NCI-H1694 treated with DMSO at 0.1 percent for 48 hours (cell line): ENCODE results near the gene CALHM1.
"Not testable (repeated sequence)": the region's sequence is repeated elsewhere in the genome, so short reads cannot be mapped to it uniquely, and the experiment has no call there.

Source experiments
- DNase-seq: peaks from one replicate; lab custom pipeline; 2025; lab: John Stamatoyannopoulos, UW

Gene CALHM1

DNA sequence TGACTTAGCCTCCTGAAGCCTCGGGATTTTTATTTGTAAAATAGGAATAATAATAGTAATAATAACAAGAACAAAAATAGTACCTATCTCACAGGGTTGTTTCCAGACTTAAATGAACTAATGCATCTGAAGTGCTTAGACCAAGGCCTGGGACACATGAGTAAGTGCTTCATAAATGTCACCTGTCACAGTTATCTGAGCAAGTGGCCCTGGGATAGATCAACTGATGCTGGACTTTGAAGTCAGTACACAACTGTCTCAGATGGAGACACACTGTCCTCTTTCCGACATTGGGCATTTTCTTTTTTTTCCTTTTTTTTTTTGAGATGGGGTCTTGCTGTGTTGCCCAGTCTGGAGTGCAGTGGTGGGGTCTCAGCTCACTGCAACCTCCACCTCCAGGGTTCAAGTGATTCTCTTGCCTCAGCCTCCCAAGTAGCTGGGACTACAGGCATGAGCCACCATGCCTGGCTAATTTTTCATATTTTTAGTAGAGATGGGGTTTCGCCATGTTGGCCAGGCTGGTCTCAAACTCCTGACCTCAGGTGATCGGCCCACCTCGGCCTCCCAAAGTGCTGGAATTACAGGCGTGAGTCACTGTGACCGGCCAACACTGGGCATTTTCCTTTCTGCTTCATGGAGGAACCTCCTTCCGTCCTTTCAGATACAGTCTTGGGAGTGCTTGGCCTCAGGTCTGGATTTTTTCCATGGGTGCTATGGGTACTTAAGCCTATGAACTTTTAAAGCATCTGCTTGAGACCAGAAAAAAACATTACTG is 28.1 kb upstream of the CALHM1 start:
- not testable (repeated sequence) for DNase-seq

DNA sequence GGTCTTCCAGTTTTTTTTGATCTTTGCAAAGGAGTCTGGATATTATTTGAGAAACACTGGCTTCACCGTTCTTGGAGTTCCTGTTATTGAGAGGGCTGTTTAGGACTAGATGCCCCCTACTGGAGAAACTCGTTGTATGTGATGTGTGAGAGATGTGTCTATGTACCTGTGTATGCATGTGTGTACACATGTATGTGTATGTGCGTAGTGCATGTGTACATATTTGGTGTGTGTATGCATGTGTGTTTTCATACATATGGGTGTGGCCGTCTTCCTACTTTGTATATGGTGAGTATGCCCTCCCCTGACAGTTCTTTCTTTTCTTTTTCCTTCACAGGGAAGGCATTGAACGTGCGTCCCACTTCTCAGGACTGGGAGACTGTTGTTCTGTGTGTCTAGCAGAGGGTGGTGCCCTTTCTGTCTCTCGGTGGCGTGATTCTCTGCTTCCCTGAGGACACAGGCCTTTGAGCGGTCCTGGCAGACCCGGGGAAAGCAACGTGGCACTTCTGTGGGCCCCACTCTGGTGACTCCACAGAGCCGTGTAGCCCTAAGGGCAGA is 23.4 kb upstream of the CALHM1 start:
- peak; percentile 73 for DNase-seq

DNA sequence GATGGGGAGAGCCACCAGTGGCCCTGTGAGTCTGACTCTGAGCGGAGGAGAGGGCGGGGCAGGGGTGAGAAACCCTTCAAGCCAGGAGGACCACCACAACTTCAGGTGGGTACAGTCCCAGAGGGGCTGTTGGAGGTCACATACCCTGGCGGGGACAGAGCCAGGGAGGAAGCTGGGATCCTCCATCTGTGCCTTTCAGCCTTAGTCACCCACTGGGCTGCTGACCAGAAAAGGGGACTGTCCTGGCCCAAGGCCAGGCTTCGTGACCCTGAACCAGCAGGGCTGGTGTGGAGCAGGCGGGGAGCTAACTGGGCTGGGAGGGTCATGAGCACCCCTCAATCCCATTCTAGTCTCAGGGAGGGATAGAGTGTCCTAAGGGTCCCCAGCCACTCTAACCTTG is 21.8 kb upstream of the CALHM1 start:
- DNase-seq: no peak

DNA sequence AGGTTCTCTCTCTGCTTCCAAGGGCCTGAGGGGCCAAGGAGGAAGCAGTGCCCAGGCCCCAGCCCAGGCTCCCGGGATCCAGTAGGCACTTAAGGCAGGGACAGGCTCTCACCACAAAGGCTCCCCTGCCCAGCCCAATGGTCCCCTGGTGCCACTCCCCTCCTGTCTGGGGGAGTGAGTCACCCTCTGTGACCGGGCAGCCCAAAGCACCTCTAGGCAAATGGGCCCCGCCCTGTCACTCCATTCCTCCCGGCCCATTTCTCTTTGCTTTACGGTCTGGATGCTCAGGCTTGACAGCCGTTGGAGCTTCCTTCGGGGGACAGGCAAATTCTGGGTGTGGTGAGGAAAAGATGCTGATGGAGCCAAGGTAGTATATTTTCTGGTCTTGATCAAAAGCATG is 20.4 kb upstream of the CALHM1 start, which contains the start of gene CALHM3:
TSS of gene CALHM3 (minus strand) at position 106 of the 400 bp plus-strand sequence. CDS start 208 bp downstream, outside the sequence.
- DNase-seq: no peak

DNA sequence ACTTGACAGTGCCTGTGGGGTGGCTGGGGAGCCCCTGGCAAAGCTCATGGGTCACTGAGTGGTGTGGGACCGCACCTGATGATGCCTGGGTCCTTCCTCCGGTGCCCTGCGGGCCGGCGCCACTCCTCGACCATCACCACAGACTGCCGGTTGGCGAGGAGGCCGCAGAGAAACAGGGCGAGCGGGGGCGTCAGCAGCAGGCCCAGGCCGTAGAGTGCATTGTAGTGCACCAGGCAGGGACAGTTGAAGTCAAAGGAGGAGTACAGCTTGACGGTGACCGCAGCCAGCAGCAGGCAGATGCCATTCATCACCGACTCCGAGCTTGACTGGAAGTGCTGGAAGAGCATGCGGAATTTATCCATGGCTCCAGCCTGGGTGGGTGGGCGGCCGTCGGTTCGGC is 20.0 kb upstream of the CALHM1 start:
- no peak for DNase-seq

DNA sequence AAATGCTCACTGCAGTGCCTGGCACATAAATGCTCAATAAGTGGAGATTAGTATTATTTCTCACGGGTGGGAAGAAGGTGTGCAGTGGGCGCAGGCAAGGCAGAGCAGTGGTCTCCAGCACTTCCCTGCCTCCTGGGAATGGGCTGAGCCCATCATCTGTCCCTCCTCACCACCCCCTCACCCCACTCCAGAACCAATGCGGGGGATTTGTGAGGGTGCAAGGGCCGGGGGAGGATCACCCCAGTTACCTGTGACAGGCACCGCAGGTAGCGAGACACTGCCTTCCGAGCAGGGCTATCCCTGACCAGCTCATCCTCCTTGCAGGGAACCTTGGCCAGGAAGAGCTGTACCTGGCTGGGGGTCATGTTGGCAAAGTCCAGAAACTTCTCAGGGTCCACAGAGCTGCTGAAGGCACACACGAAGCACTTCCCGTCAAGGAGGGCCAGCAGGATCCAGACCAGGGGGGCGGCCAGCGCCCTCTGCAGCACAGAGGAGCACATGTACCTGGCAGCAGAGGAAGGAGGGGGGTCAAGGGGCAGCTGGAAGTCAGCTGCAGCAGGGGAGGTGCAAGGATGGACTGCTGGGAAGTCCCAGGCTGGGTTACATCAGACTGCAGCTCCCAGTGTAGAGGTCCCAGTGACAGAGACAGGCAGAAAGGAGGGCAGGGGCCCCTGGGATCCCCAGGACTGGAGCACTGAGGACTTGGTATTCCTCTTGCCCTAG is 17.5 kb upstream of the CALHM1 start:
- DNase-seq: no peak

DNA sequence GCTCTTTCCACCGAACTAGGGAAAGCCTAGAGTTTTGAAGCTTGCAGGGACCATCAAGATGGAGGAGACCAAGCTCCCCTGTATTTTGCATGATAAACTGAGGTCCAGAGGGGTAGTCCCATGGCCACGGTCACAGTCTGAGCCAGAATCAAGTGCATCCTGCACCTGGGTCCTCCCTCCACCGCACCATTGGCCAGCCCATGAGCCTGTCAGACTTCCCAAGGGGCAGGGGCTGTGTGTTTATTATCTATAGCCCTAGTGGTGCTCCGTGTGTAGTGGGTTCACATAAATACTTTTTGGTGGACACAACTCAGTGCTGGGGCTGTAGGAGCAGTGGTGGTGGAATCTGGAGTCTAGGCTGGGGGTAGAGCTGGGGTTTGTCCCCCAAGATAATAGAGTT is 16.7 kb upstream of the CALHM1 start:
- DNase-seq: no peak

DNA sequence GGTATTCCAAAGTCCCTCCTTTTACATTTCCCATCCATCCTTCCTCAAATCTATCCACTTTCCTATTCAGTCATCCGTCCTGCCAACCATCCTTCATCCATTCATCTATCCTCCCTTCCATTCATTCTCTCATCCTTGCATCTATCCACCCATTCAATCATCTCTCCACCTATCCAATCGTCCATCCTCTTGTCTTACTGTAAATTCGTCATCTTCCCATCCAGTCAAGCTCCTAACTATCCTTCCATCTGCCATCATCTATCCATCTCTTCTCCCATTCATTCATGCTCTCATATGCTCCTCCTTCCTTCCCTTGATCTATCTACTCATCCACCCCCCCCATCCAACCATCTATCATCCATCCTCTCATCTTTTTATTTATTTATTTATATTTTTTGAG is 15.4 kb upstream of the CALHM1 start:
- DNase-seq: no peak

DNA sequence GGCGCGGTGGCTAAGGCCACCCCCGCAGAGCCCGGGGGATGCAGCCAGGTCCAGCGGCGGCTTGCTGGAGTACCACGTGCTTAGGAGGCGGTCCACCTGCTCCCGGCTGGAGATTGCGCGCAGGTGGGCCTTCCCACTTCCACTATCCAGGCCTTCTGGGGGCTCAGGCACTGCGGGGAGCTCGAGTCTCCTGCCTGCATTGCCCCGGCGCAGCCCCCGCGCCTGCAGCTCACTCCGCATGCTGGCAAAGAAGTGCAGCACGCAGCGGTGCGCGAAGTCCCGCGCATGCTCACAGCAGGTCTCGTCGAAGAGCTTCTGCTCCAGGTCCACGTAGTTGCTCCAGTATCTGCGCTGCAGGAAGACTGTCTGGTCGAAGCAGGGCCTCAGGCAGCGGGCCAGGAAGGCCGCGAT is 14.6 kb upstream of the CALHM1 start:
- no peak for DNase-seq

DNA sequence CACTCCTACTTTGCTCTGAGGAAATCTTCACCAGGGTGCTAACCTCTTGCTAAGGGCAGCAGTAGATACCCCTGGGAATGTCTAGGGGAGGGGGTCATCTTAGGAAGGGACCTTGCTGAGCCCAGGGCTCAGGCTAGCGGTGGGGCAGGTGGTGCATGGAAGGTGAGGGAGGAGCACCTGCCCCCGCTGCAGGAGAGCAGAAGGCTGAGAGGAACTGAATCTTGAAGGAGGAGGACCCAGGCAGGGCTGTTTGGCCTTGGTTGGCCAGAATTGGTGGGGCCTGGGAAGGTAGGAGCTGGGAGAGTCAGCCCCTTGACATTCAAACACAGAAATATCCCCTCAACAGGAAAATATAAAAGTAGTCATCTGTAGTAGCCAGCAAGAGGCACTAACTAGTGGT is 13.3 kb upstream of the CALHM1 start:
- no peak for DNase-seq

DNA sequence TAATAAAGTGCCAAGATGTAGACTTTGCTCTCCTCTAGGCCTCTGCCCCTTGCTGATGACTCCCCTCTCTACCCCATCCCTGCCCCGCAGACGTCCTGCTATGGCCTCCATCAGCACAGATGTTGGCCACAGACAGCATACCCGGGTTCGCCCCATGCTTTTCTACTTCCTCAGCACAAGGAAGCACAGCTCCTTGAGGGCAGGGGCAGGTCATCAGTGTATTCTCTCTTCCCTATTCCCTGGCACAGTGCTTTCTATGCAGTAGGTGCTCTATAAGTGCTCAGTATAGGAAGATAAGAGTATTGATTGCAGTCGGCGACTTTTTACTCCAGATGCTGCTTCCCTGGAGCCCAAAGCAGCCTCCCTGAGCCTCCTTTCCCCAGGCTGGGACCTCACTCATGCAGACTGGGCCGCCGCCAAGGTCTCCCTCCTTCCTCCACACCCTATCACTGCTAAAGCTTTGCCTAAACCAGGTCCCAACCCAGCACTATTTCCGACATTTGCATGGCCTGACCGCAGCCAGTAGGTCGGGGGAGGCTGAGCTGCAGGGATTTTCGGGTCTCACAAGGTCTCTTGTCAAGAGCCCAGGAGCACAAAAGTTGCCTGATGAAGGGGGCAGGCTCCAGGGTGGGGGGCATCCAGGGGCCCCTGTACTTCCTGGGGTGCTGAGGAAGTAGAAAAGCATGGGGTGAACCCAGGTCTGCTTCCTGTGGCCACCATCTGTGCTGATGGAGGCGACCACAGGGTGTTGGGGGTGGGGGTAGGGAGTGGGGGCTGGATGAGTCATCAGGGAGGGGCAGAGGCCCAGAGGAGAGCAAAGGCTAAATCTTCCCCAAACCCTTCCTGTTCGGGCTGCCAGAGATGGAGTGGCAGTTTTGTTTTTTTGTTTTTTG is 12.3 kb upstream of the CALHM1 start:
- no peak for DNase-seq

DNA sequence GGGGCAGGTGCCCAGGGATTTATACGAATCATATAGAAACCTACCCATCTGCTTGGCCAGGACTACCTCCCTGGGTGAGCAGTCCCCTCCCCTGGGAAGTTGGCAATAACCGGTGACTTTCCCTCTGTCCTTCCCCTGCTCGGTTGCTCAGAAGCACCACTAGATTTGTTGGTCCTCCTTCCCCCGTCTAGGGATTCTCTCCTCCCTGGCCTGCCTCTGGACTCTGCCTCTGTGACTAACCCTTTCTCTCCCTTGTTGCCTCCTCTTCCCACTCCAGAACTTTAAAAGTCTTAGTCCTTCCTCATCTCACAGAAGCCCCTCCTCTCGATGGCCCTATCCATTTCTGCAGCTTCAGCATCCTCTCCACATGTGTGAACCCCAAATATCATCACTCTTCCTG is 10.5 kb upstream of the CALHM1 start:
- no peak for DNase-seq

DNA sequence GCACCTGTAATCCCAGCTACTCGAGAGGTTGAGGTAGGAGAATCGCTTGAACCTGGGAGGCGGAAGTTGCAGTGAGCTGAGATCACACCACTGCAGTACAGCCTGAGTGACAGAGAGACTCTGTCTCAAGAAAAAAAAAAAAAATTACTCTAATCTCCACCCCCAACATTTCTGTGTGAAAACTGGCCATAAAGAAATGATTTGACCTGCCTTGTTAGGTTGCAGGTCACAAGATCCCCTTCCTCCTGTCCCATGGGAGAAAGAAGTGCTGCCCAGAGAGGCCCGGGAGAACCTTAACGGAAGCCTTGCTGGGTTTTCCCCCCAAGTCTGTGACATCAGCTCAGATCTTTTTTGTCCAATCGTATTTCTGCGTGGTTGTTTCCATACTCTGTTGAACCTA is 8.7 kb upstream of the CALHM1 start:
- no peak for DNase-seq

DNA sequence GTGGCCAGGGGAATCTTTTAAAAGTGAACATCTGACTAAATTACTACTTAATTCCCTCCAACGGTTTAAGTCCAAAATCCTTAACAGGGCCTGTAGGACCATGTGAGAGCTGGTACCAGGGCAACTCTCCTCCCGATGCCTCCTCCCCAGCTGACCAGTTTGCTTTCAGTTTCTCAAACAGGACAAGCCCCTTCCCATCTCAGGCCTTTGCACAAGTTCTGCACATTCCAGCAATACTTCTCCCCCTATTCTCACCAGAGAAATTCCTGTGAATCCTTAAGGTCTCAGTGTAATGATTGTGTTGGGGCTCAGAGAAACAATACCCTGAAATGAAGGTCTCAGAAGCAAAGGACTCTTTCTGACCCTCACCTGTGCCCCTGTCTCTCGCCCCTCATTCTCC is 8.0 kb upstream of the CALHM1 start:
- no peak for DNase-seq

DNA sequence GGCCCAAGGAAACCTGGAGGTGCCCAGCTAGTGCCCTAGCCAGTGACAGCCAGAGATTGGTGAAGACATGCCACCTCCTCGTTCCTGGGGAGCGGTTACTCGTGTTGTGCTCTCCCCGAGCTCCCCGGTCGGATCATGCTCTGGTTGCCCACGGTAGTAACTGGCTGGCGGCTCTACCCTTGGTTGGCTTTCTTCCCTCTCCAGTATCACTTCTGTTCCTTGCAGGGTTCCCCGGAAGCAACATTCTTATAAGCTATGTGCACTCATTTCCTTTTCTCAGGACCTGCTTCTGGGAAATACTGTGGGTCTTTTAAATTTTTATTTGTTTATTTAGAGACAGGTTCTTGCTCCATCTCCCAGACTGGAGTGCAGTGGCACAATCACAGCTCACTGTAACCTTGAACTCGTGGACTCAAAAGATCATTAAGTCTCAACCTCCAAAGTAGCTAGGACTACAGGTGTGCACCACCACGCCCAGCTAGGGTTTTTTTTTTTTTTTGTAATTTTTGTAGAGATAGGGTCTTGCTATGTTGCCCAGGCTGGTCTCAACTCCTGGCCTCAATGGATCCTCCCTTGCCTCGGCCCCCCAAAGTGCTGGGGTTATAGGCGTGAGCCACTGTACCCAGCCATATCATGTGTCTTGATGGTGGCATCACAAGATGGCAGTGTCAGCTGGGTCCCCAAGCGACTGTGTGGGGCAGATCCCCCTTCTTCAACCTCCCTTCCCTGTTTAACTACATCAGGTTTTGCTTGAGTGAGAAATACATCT is 6.9 kb upstream of the CALHM1 start:
- DNase-seq: no peak

DNA sequence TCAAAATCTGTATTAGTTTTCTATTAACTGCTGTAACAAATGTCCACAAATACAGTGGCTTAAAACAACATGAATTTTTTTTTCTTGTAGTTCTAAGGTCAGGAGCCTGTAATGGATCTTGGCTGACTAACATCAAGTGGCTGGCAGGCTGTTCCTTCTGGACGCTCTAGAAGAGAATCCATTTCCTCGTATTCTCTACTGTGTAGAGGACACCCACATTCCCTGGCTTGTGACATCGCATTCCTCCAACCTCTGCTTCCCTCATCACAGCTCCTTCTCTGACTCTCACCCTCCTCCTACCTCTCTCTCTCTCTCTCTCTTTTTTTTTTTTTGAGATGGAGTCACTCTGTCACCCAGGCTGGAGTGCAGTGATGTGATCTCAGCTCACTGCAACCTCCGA is 4.8 kb upstream of the CALHM1 start:
- no peak for DNase-seq

DNA sequence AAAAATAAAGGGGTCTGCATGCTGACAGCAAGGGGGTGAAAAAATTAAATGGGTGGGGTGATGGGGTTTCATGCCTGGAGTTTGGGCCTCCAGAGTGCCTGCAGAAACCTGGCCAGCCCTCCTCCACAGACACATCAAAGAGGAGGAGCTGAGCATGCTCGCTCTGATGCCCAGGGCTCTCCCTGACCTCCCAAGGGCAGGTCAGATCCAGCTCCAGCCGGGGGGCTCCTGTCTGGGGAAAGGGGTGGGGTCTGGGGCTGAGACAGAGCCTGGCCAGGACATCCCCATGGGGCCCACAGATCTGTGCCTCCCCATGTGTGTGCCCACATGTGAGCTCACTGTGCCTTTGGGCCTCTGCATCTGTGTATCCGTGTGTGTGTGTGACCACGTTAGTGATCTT is 915 bp upstream of the CALHM1 start:
- DNase-seq: no peak

DNA sequence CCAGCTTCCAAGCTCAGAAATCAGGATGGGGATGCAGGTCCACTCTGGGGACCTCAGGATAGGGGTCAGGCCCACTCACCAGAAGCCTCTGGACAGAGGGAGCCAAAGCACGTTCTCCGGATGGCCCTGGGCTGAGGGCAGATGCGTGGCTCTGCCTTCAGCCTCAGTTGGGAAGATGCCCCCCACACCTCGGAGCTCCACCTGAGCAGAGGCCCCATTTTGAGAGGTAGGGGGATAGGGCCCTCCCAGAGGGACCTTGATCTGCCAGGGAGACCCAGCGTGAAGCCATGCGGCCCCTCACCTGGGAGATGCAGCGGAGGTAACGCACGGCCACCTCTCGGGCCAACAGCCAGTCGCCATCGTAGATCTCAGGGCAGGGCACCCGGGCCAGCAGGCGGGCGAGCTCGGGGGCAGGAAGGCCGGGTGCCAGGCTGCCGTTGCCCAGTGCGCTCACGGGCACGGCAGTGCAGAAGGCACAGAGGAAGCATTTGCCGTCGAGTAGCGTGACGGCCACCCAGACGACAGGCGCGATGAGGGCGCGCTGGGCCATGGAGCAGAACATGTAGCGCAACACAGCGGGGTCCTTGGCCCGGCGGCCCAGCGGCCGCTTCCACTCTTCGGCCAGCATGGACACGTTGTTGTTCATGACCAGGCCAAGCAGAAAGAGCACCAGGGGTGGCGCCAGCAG is 660 bp downstream of the CALHM1 start:
- DNase-seq: no peak

DNA sequence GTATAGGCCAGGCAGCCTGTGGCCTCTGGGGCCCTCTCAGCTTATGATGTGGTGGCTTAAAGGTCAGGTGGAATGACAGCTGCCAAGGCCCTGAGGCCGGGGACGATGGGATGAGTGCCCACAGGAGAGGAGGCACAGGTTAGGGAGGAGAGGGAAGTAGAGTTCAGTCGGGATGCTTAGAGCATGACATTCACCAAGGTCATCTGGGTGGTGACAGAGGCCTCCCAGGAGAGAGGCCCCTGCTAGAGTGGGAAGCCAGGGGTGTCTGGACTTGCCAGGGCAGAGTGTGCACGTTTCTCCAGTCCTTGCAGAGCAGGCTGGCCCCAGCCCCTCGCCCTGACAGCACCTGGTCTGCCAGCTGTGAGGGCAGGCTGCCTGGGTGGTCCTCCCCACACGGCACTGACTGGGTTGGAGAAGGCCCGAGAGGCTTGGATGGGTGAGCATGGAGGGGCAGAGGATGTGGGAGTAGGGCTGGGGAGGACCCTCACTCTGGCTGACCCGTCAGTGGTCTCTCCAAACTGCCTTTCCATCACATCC is 1.5 kb downstream of the CALHM1 start:
- peak; percentile 17 for DNase-seq

DNA sequence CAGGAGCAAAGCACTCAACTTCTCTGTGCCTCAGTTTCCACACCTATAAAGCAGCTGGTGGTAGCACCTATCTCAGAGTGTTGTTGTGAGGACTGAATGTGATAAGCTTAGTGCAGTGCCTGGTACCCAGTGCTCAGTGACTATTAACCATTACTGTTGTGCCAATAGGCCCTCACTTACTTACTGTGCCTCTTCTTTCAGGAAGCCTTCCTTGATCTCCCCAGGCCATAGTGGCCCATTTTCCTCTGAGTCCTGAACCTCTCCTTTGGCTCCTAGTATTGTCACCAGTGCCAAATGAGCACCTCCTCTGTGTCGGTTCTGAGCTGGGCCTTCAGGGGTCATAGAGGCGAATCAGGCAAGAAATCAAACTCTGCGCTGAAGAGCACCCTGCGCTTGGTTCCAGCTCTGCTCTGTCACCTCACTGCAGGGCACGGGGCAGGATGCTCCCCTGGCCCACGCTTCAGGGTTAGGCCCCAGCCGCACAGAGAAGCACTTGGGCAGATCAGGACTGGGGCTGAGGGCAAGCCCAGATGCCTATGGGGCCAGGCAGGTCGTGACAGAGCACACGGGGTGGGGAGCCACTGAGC is 2.5 kb downstream of the CALHM1 start:
- DNase-seq: no peak
